ENCODE measurements around the gene SLC32A1.

The SLC32A1 gene

GRCh38 chr20:38745757-38746156, 21.5 kb downstream of the SLC32A1 start:
- in situ Hi-C loops (cut with HindIII; ENCODE audit: low pct_ligation_motif_present, low pct_unique_long_range_greater_than_20kb, low sequenced_read_pairs) = no loop called here
- DNase-seq = no peak

GRCh38 chr20:38747495-38748096, 23.3 kb downstream of the SLC32A1 start:
- DNase-seq = no peak
- in situ Hi-C loops (cut with HindIII; ENCODE audit: low pct_ligation_motif_present, low pct_unique_long_range_greater_than_20kb, low sequenced_read_pairs) = no loop called here

GRCh38 chr20:38748097-38748860, 24.0 kb downstream of the SLC32A1 start, which contains the start of gene ACTR5:
Gene ACTR5, plus strand, starts transcription at chr20:38748460. Its CDS starts 19 bp downstream, at chr20:38748479.
- in situ Hi-C loops (cut with HindIII; ENCODE audit: low pct_ligation_motif_present, low pct_unique_long_range_greater_than_20kb, low sequenced_read_pairs) = no loop called here
- peak; percentile 82 for DNase-seq

GRCh38 chr20:38748861-38749149, 24.5 kb downstream of the SLC32A1 start:
- peak; percentile 22 for DNase-seq
- in situ Hi-C loops (cut with HindIII; ENCODE audit: low pct_ligation_motif_present, low pct_unique_long_range_greater_than_20kb, low sequenced_read_pairs) = no loop called here

- peak; percentile 35 for DNase-seq
- in situ Hi-C loops (cut with HindIII; ENCODE audit: low pct_ligation_motif_present, low pct_unique_long_range_greater_than_20kb, low sequenced_read_pairs) = no loop called here
Observed at GRCh38 chr20:38751360-38751976, 27.2 kb downstream of the SLC32A1 start.

GRCh38 chr20:38752029-38752428, 27.7 kb downstream of the SLC32A1 start:
- in situ Hi-C loops (cut with HindIII; ENCODE audit: low pct_ligation_motif_present, low pct_unique_long_range_greater_than_20kb, low sequenced_read_pairs) = no loop called here
- no peak for DNase-seq

- in situ Hi-C loops (cut with HindIII; ENCODE audit: low pct_ligation_motif_present, low pct_unique_long_range_greater_than_20kb, low sequenced_read_pairs) = no loop called here
- no peak for DNase-seq
Observed at GRCh38 chr20:38754924-38755323, 30.6 kb downstream of the SLC32A1 start.

GRCh38 chr20:38755324-38755910, 31.1 kb downstream of the SLC32A1 start:
- in situ Hi-C loops (cut with HindIII; ENCODE audit: low pct_ligation_motif_present, low pct_unique_long_range_greater_than_20kb, low sequenced_read_pairs) = no loop called here
- DNase-seq = no peak

GRCh38 chr20:38757145-38757775, 33.0 kb downstream of the SLC32A1 start:
- in situ Hi-C loops (cut with HindIII; ENCODE audit: low pct_ligation_motif_present, low pct_unique_long_range_greater_than_20kb, low sequenced_read_pairs) = no loop called here
- no peak for DNase-seq

- in situ Hi-C loops (cut with HindIII; ENCODE audit: low pct_ligation_motif_present, low pct_unique_long_range_greater_than_20kb, low sequenced_read_pairs) = no loop called here
- no peak for DNase-seq
Observed at GRCh38 chr20:38759106-38759505, 34.8 kb downstream of the SLC32A1 start.

GRCh38 chr20:38760978-38761377, 36.7 kb downstream of the SLC32A1 start:
- no peak for DNase-seq
- in situ Hi-C loops (cut with HindIII; ENCODE audit: low pct_ligation_motif_present, low pct_unique_long_range_greater_than_20kb, low sequenced_read_pairs) = no loop called here

- DNase-seq = no peak
- in situ Hi-C loops (cut with HindIII; ENCODE audit: low pct_ligation_motif_present, low pct_unique_long_range_greater_than_20kb, low sequenced_read_pairs) = no loop called here
Observed at GRCh38 chr20:38762174-38762573, 37.9 kb downstream of the SLC32A1 start.

- no peak for DNase-seq
- in situ Hi-C loops (cut with HindIII; ENCODE audit: low pct_ligation_motif_present, low pct_unique_long_range_greater_than_20kb, low sequenced_read_pairs) = no loop called here
Observed at GRCh38 chr20:38763616-38764015, 39.3 kb downstream of the SLC32A1 start.

- peak; percentile 94 for DNase-seq
- in situ Hi-C loops (cut with HindIII; ENCODE audit: low pct_ligation_motif_present, low pct_unique_long_range_greater_than_20kb, low sequenced_read_pairs) = no loop called here
Observed at GRCh38 chr20:38764567-38765318, 40.5 kb downstream of the SLC32A1 start.

- in situ Hi-C loops (cut with HindIII; ENCODE audit: low pct_ligation_motif_present, low pct_unique_long_range_greater_than_20kb, low sequenced_read_pairs) = no loop called here
- DNase-seq = no peak
Observed at GRCh38 chr20:38766071-38766470, 41.8 kb downstream of the SLC32A1 start.

- in situ Hi-C loops (cut with HindIII; ENCODE audit: low pct_ligation_motif_present, low pct_unique_long_range_greater_than_20kb, low sequenced_read_pairs) = no loop called here
- no peak for DNase-seq
Observed at GRCh38 chr20:38769376-38770295, 45.4 kb downstream of the SLC32A1 start.

- in situ Hi-C loops (cut with HindIII; ENCODE audit: low pct_ligation_motif_present, low pct_unique_long_range_greater_than_20kb, low sequenced_read_pairs) = no loop called here
- DNase-seq = no peak
Observed at GRCh38 chr20:38770546-38770945, 46.3 kb downstream of the SLC32A1 start.

GRCh38 chr20:38770970-38771369, 46.7 kb downstream of the SLC32A1 start:
- DNase-seq = no peak
- in situ Hi-C loops (cut with HindIII; ENCODE audit: low pct_ligation_motif_present, low pct_unique_long_range_greater_than_20kb, low sequenced_read_pairs) = no loop called here

All from ACHN (cell line).